HG02623 (cell line): Measurements from ENCODE around the gene GUCA1C.

Source experiments
- ATAC-seq: cut with Tn5 transposase; IDR thresholded peaks from one replicate; pipeline ENCODE4 v1.9.1; 2021; ENCODE audit warnings: moderate library complexity; ENCODE audit not compliant: unreplicated experiment

GUCA1C gene

GRCh38 chr3:108909799-108910198, 43.9 kb downstream of the GUCA1C start:
- no peak for ATAC-seq

- no peak for ATAC-seq
Measured at GRCh38 chr3:108907194-108907593, 46.5 kb downstream of the GUCA1C start.

GRCh38 chr3:108899530-108899929, 54.1 kb downstream of the GUCA1C start:
- no peak for ATAC-seq

GRCh38 chr3:108897883-108898282, 55.8 kb downstream of the GUCA1C start:
- no peak for ATAC-seq

- no peak for ATAC-seq
Measured at GRCh38 chr3:108894981-108895380, 58.7 kb downstream of the GUCA1C start.

- ATAC-seq: no peak
Measured at GRCh38 chr3:108891833-108892232, 61.8 kb downstream of the GUCA1C start.

- no peak for ATAC-seq
Measured at GRCh38 chr3:108887777-108888176, 65.9 kb downstream of the GUCA1C start.

GRCh38 chr3:108887121-108887520, 66.6 kb downstream of the GUCA1C start:
- no peak for ATAC-seq

GRCh38 chr3:108883373-108883772, 70.3 kb downstream of the GUCA1C start:
- no peak for ATAC-seq

GRCh38 chr3:108882762-108883161, 70.9 kb downstream of the GUCA1C start:
- ATAC-seq: no peak

- ATAC-seq: no peak
Measured at GRCh38 chr3:108879915-108880314, 73.8 kb downstream of the GUCA1C start.

- ATAC-seq: no peak
Measured at GRCh38 chr3:108877901-108878300, 75.8 kb downstream of the GUCA1C start.

- no peak for ATAC-seq
Measured at GRCh38 chr3:108863799-108864135, 89.9 kb downstream of the GUCA1C start.

GRCh38 chr3:108862865-108863798, 90.5 kb downstream of the GUCA1C start:
- ATAC-seq: no peak

- ATAC-seq: no peak
Measured at GRCh38 chr3:108861401-108861800, 92.3 kb downstream of the GUCA1C start.
